ENCODE data around the gene SLC14A1. TPM values are rescaled to one million over a fixed set of nuclear protein-coding genes. Genes with fewer than 3 reads are reported as not detected.

Gene SLC14A1
- total RNA-seq, 4 donors from 2014 or later: 3.0 to 16.0 (median 10.1) TPM

GRCh38 chr18:45749918-45750689 lies 26.1 kb downstream of the SLC14A1 start:
- H3K4me1 ChIP-seq: no peaks in the 10 kb centered on the region
- no peaks in the 10 kb centered on the region for H3K9me3 ChIP-seq
- H3K36me3 ChIP-seq: no peaks in the 10 kb centered on the region
- no peak overlapping the region for H3K27ac ChIP-seq
- no peaks in the 10 kb centered on the region for H3K27me3 ChIP-seq
- no peak for DNase-seq (ENCODE audit: low spot score in 2 of 2)
- no peak overlapping the region for H3K4me3 ChIP-seq
- 71% methylated on average over 6 of the region's 6 CpGs for WGBS
- TF ChIP-seq EP300 (IDR thresholded peaks at IDR 0.05) (no peak), CTCF (IDR thresholded peaks at IDR 0.05) (no peak), POLR2AphosphoS5 (IDR thresholded peaks at IDR 0.05) (no peak), POLR2A (IDR thresholded peaks at IDR 0.05) (no peak)

- H3K4me3 ChIP-seq: no peak overlapping the region
- DNase-seq (ENCODE audit: low spot score in 2 of 2): no peak
- TF ChIP-seq POLR2A (IDR thresholded peaks at IDR 0.05) (no peak), CTCF (IDR thresholded peaks at IDR 0.05) (no peak), EP300 (IDR thresholded peaks at IDR 0.05) (no peak), POLR2AphosphoS5 (IDR thresholded peaks at IDR 0.05) (no peak)
- peaks cover 4% of the 10 kb centered on the region for H3K4me1 ChIP-seq
- H3K27me3 ChIP-seq: no peaks in the 10 kb centered on the region
- no peaks in the 10 kb centered on the region for H3K9me3 ChIP-seq
- WGBS: 89% methylated on average over 3 of the region's 3 CpGs
- no peaks in the 10 kb centered on the region for H3K36me3 ChIP-seq
- no peak overlapping the region for H3K27ac ChIP-seq
These were observed 27.8 kb downstream of the SLC14A1 start for GRCh38 chr18:45751766-45752165.

GRCh38 chr18:45752681-45753080 lies 28.7 kb downstream of the SLC14A1 start:
- no peak for DNase-seq (ENCODE audit: low spot score in 2 of 2)
- Histone ChIP-seq H3K36me3 (no peaks in the 10 kb centered on the region), H3K27me3 (no peaks in the 10 kb centered on the region), H3K4me1 (peaks cover 4% of the 10 kb centered on the region), H3K4me3 (no peak overlapping the region), H3K27ac (no peak overlapping the region), H3K9me3 (no peaks in the 10 kb centered on the region)
- TF ChIP-seq POLR2A (IDR thresholded peaks at IDR 0.05) (no peak), EP300 (IDR thresholded peaks at IDR 0.05) (no peak), CTCF (IDR thresholded peaks at IDR 0.05) (no peak), POLR2AphosphoS5 (IDR thresholded peaks at IDR 0.05) (no peak)

- no peak overlapping the region for H3K27ac ChIP-seq
- TF ChIP-seq POLR2A (IDR thresholded peaks at IDR 0.05) (no peak), CTCF (IDR thresholded peaks at IDR 0.05) (no peak), POLR2AphosphoS5 (IDR thresholded peaks at IDR 0.05) (no peak), EP300 (IDR thresholded peaks at IDR 0.05) (no peak)
- no peaks in the 10 kb centered on the region for H3K9me3 ChIP-seq
- 90% methylated on average over 1 of the region's 1 CpG for WGBS
- no peaks in the 10 kb centered on the region for H3K27me3 ChIP-seq
- no peak for DNase-seq (ENCODE audit: low spot score in 2 of 2)
- no peak overlapping the region for H3K4me3 ChIP-seq
- H3K36me3 ChIP-seq: no peaks in the 10 kb centered on the region
- H3K4me1 ChIP-seq: peaks cover 4% of the 10 kb centered on the region
These were observed 29.3 kb downstream of the SLC14A1 start for GRCh38 chr18:45753286-45753685.

GRCh38 chr18:45755934-45756333 lies 32.0 kb downstream of the SLC14A1 start:
- Histone ChIP-seq H3K36me3 (no peaks in the 10 kb centered on the region), H3K27ac (no peak overlapping the region), H3K9me3 (no peaks in the 10 kb centered on the region), H3K4me1 (peaks cover 4% of the 10 kb centered on the region), H3K4me3 (no peak overlapping the region), H3K27me3 (no peaks in the 10 kb centered on the region)
- 8% methylated on average over 4 of the region's 4 CpGs for WGBS
- no peak for TF ChIP-seq POLR2AphosphoS5 (IDR thresholded peaks at IDR 0.05)
- no peak for DNase-seq (ENCODE audit: low spot score in 2 of 2)

Data from suprapubic skin (tissue), 4 donors.